Keratinocyte (primary cell): Measurements from ENCODE around the gene TLL1.

Experiments used
- CTCF ChIP-seq, 3 experiments: IDR thresholded peaks in 1 of 3; conservative IDR thresholded peaks in 1 of 3; optimal IDR thresholded peaks in 1 of 3; 2 replicates in 2 of 3; 3 replicates in 1 of 3; pipeline versions ENCODE3 to v1.5.1; 2011; ENCODE audit warnings: low read length in 3 of 3, mild to moderate bottlenecking in 3 of 3, moderate library complexity in 2 of 3, control low read depth in 1 of 3, inconsistent platforms in 1 of 3; ENCODE audit not compliant: insufficient read depth in 2 of 3; ENCODE audit errors: extremely low read depth in 1 of 3
- EZH2 ChIP-seq: IDR thresholded peaks from one replicate; pipeline ENCODE4 v1.6.1; 2012; ENCODE audit warnings: inconsistent platforms, mild to moderate bottlenecking, low read length, moderate library complexity

DNA sequence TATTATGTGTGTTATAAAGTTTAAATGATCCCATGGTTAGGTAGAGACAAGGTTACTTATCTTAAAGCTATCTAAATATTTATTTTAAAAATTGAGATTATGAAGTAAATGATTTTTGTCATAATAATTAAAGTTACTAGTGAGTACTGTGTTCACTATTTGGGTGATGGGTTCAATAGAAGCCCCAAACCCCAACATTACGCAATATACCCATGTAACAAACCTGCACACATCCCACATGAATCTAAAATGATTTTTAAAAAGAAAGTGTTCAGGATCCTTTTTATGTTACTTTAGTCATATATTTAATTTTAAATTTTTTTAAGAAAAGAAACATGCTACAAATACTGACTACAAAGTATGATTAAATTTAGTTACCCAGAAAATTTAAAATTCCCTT, 193.9 kb downstream of the TLL1 start:
- TF ChIP-seq CTCF (optimal IDR thresholded peaks at IDR 0.05 in 1 of 3, IDR thresholded peaks at IDR 0.05 in 1 of 3, conservative IDR thresholded peaks at IDR 0.05 in 1 of 3; ENCODE audit: extremely low read depth in 1 of 3, insufficient read depth in 2 of 3, low read length in 3 of 3) (no peak), EZH2 (no peak)
